ENCODE measurements around the gene DCUN1D3.

DNA sequence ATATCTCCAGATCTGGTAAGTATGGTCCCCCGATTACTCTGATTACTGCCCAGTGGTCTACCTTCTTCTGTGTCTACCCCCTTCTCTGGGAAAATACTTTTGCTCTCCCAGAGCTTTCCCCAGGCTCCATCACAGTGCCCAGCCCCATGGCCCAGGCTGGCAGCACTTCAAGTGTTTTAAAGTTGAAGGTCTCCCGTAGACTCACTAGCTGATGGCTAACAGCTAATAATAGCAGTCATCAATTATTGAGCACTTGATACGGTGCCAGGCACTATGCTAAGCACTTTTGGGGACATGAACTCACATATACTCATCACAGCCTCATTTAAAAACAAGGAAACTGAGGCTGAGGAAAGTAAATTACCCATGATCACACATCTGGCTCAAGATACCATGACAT, 33.4 kb downstream of the DCUN1D3 start:
- TF ChIP-seq, protein P1, sequence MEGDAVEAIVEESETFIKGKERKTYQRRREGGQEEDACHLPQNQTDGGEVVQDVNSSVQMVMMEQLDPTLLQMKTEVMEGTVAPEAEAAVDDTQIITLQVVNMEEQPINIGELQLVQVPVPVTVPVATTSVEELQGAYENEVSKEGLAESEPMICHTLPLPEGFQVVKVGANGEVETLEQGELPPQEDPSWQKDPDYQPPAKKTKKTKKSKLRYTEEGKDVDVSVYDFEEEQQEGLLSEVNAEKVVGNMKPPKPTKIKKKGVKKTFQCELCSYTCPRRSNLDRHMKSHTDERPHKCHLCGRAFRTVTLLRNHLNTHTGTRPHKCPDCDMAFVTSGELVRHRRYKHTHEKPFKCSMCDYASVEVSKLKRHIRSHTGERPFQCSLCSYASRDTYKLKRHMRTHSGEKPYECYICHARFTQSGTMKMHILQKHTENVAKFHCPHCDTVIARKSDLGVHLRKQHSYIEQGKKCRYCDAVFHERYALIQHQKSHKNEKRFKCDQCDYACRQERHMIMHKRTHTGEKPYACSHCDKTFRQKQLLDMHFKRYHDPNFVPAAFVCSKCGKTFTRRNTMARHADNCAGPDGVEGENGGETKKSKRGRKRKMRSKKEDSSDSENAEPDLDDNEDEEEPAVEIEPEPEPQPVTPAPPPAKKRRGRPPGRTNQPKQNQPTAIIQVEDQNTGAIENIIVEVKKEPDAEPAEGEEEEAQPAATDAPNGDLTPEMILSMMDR (IDR thresholded peaks at IDR 0.05; ENCODE audit: poor library complexity) = no peak
- TF ChIP-seq EZH2 (IDR thresholded peaks at IDR 0.05; ENCODE audit: borderline replicate concordance) (no peak), EZH2phosphoT487 (IDR thresholded peaks at IDR 0.05; ENCODE audit: low read depth, severe bottlenecking, unreplicated experiment) (no peak)

Measured in hepatocyte (in vitro differentiated cells).